Fibroblast of lung (primary cell): ENCODE data around the gene OLIG1.

Experiments
- CTCF ChIP-seq, 2 donors: IDR thresholded peaks in 1 of 2; conservative IDR thresholded peaks in 1 of 2; 1 replicate in 1 of 2; 2 replicates in 1 of 2; pipeline ENCODE4 v1.5.1; 2011 to 2012; ENCODE audit warnings: low read length in 2 of 2, control low read depth in 1 of 2, inconsistent platforms in 1 of 2, low read depth in 1 of 2, mild to moderate bottlenecking in 1 of 2
- EZH2 ChIP-seq: IDR thresholded peaks from 2 replicates; pipeline ENCODE4 v1.5.1; 2012; ENCODE audit warnings: low read length, control low read depth, mild to moderate bottlenecking; ENCODE audit errors: missing control alignments

- TF ChIP-seq EZH2: peak; percentile 44
- no peak for TF ChIP-seq CTCF (conservative IDR thresholded peaks at IDR 0.05 in 1 of 2, IDR thresholded peaks at IDR 0.05 in 1 of 2; ENCODE audit: low read depth in 1 of 2, low read length in 2 of 2)
These were observed 48.8 kb upstream of the OLIG1 start for GRCh38 chr21:33021150-33021549.
